GM21529 (cell line): ENCODE results near the gene OTOF.

Experiments
- ATAC-seq: cut with Tn5 transposase; IDR thresholded peaks from one replicate; pipeline ENCODE4 v1.9.1; 2021; ENCODE audit not compliant: unreplicated experiment

Gene OTOF

GRCh38 chr2:26503231-26503880 lies 25.4 kb upstream of the OTOF start:
- peak; percentile 75 for ATAC-seq

GRCh38 chr2:26500406-26500805 lies 22.5 kb upstream of the OTOF start:
- no peak for ATAC-seq

DNA sequence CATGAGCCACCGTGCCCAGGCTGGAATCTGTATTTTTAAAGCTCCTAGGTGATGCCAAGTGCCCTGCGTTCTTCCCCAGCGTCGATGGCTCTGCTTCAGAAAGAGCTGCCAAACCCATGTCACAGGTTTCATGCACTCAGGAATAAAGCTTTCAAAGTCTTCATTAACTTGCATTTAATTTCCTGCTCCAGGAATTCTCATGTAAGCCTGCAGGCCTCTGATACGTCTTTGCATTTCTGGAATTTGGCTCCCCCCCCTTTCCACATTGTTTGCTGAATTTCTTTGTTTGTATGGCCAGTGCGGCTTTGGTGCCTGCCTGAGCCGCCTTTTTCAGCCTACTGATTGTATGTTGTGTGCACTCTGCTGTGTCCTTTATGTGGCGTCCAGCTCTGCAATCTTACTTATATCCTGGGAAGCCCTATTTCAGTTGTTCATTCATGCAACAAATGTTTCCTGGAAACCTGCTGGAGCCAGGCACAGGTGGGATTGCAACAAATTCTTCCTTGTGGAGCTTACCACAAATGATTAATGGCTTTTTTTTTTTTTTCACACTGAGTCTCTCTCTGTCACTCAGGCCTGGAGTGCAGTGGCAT lies 17.9 kb upstream of the OTOF start:
- ATAC-seq: no peak

GRCh38 chr2:26494891-26495290 lies 17.0 kb upstream of the OTOF start:
- no peak for ATAC-seq

DNA sequence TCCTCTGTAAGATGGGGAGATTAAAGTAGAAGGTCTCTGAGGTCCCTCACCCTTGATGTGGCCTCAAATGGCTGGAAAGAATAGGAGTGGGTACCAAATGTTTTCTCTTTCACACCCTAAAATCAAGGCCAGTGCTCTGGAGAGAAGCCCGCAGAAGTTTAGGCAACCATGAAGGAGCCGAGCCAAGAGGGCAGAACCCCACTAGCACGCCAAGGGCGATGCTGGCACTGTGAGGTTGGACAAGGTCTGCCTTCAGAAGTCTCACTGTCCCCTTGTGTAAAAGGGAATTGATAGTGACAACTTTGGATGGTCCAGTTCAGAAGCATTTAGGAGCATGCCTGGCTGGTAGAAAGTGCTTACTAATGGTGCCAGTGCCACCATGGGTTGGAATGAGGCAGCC lies 16.3 kb upstream of the OTOF start:
- no peak for ATAC-seq

GRCh38 chr2:26493566-26493965 lies 15.6 kb upstream of the OTOF start:
- ATAC-seq: no peak

DNA sequence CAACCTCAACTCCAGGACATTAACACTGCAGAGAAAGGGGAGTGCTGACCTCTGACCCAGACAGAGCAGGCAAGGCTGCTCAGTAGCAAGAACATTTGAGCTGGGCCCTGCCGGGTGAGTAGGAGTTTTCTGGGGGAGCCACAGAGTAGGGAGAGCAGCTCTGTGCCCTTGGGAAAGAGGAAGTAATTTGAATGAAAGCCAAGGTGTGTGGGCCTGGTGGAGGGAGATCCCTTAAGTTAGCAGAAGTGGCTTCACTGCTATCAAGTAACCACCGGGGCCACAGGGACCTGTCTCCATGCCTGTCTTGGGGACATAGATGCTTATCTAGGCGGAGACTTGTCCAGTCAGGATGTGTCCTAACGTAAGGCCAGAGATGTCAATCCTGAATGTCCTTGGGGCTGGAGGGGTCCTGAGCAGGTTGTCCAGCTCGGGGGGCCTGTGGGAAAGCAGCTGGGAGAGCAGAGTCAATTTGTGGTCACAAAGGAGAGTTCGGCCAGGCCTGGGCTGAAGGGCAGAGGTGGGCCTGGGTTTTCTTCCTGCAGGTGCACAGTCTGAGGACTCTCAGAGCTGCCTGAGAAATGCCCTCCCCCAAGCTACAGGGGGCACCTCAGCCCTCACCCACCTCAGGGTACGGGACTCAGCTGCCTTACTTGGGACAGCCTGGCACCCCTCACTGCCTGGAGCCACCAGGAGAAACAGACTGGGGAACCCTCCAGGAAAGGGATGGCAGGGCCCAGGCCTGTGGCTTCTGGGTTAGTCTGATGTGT lies 15.0 kb upstream of the OTOF start:
- ATAC-seq: no peak

DNA sequence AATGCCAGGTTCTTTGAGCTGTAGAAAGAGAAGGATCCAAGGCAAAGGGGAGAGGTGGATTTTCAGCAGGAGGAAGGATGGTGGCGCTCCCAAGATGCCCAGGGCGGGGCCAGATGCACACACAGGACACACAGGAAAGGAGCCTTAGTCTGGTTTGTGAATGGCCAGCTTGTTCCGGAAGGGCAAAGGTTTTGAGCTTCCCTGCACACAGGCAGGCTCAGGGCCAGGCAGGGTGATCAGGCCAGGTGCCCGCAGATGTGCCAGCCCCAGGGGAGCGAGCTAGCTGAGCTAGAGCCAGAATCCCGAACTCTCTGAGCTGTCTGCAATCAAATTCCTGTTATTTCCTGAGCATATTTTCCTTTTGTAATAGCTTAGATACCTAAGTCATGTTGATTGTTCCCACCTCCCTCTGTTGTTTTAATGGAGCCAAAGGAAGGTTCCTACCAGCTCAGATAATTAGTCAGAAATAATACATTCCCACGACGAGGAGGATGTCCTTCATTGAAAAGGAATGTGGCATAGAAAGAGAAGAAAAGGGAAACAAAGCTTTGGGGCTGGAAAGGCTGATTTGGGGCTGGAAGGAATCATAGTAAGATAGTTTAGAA lies 13.7 kb upstream of the OTOF start:
- ATAC-seq: no peak

DNA sequence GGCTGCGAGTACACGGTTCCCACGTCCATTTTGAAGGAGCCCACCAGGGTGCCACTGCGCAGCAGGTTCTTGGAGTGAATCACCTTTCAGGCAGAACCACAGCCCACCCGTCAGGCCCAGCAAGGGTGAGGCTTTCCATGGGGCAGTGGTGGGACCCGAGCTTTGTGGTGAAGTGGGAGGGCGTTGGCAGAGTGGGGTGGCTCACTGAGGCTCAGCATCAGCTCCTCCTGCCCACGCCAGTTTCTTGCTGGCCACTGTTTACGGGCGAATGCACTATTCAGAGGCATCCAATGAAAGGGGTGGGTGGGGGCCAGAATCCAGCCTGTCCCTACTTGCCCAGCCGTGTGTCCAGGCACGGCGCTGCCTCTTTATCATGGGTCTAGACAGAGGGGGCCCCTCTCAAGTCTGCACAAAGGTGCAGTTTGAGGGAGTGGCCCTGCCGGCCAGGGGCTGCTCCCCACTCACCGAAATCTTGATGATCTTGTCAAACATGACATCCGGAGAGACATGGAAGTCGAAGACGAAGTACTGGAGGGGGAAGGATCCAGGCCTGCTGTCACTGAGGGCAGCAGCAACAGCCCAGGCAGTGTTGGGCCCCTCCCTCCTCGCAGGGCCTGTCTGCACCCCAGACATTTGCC lies 11.4 kb upstream of the OTOF start:
- no peak for ATAC-seq

GRCh38 chr2:26488463-26489212 lies 10.7 kb upstream of the OTOF start:
- ATAC-seq: no peak

- ATAC-seq: no peak
These were observed 9.3 kb upstream of the OTOF start for GRCh38 chr2:26487192-26487591.

DNA sequence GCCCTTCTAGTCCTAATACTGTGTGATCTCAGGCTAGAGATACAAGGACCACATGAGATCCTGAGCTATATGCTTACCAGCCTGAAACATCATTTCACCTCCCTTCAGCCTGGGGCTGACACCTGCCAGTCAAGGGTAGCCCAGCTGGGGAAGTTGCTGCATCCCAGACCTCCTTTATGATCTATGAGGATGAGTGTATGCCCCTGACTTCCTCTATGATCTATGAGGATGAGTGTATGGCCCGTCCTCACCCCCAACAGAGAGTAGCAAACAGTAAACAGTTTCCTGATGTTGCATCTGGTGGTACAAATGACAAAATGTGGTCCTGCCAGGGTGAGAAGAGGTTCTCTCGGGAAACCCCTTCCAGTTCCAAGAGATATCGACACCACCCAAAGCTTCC lies 8.9 kb upstream of the OTOF start:
- ATAC-seq: no peak

DNA sequence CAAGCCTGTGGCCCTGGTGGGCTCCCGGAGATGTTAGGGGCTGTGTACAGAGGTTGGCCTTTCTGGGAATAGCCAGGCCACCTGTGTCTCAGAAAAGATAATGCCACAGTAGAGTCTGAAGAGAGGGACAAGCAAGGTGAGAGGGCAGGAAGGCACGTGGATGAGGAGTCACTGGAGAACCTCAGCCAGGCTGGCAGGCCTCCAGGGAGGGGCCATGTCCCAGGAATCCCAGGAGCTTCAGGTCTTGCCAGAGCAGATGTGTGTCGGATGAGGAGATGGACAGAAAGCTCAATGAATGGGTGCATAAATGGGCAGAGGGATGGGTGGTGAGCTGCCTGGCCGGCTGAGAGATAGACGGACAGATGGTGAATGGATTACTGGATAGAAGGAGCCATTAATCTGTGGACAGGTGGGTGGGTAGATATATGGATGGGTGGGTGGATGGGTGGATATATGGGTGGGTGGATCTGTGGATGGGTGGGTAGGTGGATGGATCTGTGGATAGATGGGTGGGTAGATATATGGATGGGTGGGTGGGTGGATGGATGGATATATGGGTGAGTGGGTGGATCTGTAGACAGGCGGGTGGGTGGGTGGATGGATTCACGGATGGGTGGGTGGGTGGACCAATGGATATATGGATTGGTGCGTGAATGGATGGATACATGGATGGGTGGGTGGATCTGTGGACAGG lies 7.9 kb upstream of the OTOF start:
- no peak for ATAC-seq

- no peak for ATAC-seq
These were observed 7.2 kb upstream of the OTOF start for GRCh38 chr2:26485099-26485498.

- ATAC-seq: no peak
These were observed 6.7 kb upstream of the OTOF start for GRCh38 chr2:26484579-26484978.

- no peak for ATAC-seq
These were observed 6.1 kb upstream of the OTOF start for GRCh38 chr2:26483957-26484565.

DNA sequence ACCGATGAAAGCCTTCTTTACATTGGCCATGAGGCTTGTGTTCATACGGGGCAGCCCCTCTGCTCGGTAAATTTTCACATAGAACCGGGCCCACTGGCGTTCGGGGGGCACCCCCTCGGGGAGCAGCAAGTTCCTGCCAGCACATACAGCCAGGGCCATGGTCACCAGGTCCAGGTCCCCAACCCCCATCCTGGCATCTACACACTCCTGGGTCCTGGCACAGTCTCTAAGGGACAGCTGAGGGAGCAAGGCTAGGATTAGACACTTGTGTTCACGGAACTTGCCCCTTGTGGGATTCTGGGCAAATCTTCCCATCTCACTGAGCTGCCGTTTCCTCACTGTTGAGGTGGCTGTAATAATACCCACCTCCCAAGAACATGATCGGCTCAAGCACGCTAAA lies 5.6 kb upstream of the OTOF start:
- no peak for ATAC-seq

DNA sequence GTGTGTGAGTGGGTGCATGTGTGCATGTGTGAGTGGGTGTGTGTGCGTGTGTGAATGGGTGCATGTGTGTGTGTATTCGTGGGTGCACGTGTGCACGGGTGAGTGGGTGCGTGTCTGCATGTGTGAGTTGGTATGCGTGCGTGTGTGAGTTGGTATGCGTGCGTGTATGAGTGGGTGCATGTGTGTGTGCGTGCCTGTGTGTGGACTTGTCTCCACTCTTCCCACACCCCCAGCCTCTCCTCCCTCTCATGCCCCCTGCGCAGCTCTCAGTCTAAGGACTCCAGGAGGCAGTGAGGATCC lies 5.1 kb upstream of the OTOF start:
- ATAC-seq: no peak

GRCh38 chr2:26482211-26483026 lies 4.5 kb upstream of the OTOF start:
- ATAC-seq: no peak
